ENCODE data around the gene PKP1.

- TF ChIP-seq ZNF462 (CRISPR knock-in tag; IDR thresholded peaks at IDR 0.05) (no peak), CTCF (conservative IDR thresholded peaks at IDR 0.05; ENCODE audit: low read depth in 2 of 2) (no peak), JUNB (IDR thresholded peaks at IDR 0.05; ENCODE audit: unreplicated experiment) (no peak), CREB1 (CRISPR knock-in tag; IDR thresholded peaks at IDR 0.05; ENCODE audit: low read depth) (no peak), ZNF331 (CRISPR knock-in tag; IDR thresholded peaks at IDR 0.05; ENCODE audit: low read depth) (no peak), EZH2 (IDR thresholded peaks at IDR 0.05; ENCODE audit: low read depth, unreplicated experiment) (no peak), REST (IDR thresholded peaks at IDR 0.05; ENCODE audit: unreplicated experiment) (no peak)
Observed at GRCh38 chr1:201277441-201277840, 5.9 kb upstream of the PKP1 start.
